GM23338 (cell line): ENCODE data around the gene POR. TPM values are rescaled to one million over a fixed set of nuclear protein-coding genes. Genes with fewer than 3 reads are reported as not detected.

ENCODE experiments used
- ATAC-seq: fragments of 200-7000 bp; cut with Tn5 transposase; 3 replicates; pipeline ENCODE4 v1.9.1; 2020
- DNase-seq: peaks from one replicate; pipeline ENCODE4 v3.0.0-alpha.2; 2015; ENCODE audit warnings: low spot score
- H2AFZ ChIP-seq: fragments of 200-600 bp; sonication (generic); 2 replicates; pipeline ENCODE4 v1.8.0; 2016; ENCODE audit warnings: antibody characterized with exemption, mild to moderate bottlenecking, moderate library complexity
- H3F3A ChIP-seq: fragments of 200-600 bp; sonication (generic); replicated peaks from 2 replicates; pipeline ENCODE4 v1.8.0; 2017; ENCODE audit warnings: antibody characterized with exemption, mixed run types, low read depth
- H3K27ac ChIP-seq: fragments of 200-600 bp; sonication (generic); 2 replicates; pipeline ENCODE4 v1.6.1; 2016; ENCODE audit warnings: low read depth
- H3K27me3 ChIP-seq: fragments of 200-600 bp; sonication (generic); 2 replicates; pipeline ENCODE4 v1.8.0; 2016; ENCODE audit warnings: mild to moderate bottlenecking, mixed run types, moderate library complexity; ENCODE audit not compliant: insufficient read depth
- H3K36me3 ChIP-seq: fragments of 200-600 bp; sonication (generic); 2 replicates; pipeline ENCODE4 v1.8.0; 2016; ENCODE audit warnings: mild to moderate bottlenecking; ENCODE audit not compliant: insufficient read depth
- H3K4me1 ChIP-seq: fragments of 200-600 bp; sonication (generic); 2 replicates; pipeline ENCODE4 v1.8.0; 2016; ENCODE audit warnings: mild to moderate bottlenecking, moderate library complexity; ENCODE audit not compliant: insufficient read depth
- H3K4me2 ChIP-seq: fragments of 200-600 bp; sonication (generic); 2 replicates; pipeline ENCODE4 v1.7.1; 2017; ENCODE audit warnings: mixed run types
- H3K4me3 ChIP-seq: fragments of 200-600 bp; sonication (generic); 2 replicates; pipeline ENCODE4 v1.6.1; 2016; ENCODE audit warnings: mixed run types
- H3K79me2 ChIP-seq: fragments of 200-600 bp; sonication (generic); replicated peaks from 2 replicates; pipeline ENCODE4 v1.8.0; 2017; ENCODE audit warnings: mild to moderate bottlenecking; ENCODE audit not compliant: insufficient read depth
- H3K9me2 ChIP-seq: fragments of 200-600 bp; sonication (generic); 2 replicates; pipeline ENCODE4 v1.8.0; 2017; ENCODE audit not compliant: insufficient read depth
- H4K20me1 ChIP-seq: fragments of 200-600 bp; sonication (generic); replicated peaks from 2 replicates; pipeline ENCODE4 v1.8.0; 2017; ENCODE audit warnings: mild to moderate bottlenecking; ENCODE audit not compliant: insufficient read depth
- H3K27ac Mint-ChIP-seq: 2 replicates; pipeline ENCODE4 v1.8.0; 2020; ENCODE audit warnings: inconsistent platforms, mild to moderate bottlenecking, moderate library complexity, mixed read lengths
- H3K27me3 Mint-ChIP-seq: 3 replicates; pipeline ENCODE4 v1.8.0; 2022; ENCODE audit warnings: low read depth, mild to moderate bottlenecking, moderate library complexity, mixed read lengths, inconsistent platforms; ENCODE audit not compliant: insufficient read depth, poor library complexity
- H3K36me3 Mint-ChIP-seq: 3 replicates; pipeline ENCODE4 v1.8.0; 2021; ENCODE audit warnings: low read depth, mild to moderate bottlenecking, inconsistent platforms, moderate library complexity, mixed read lengths
- H3K4me1 Mint-ChIP-seq: 3 replicates; pipeline ENCODE4 v1.8.0; 2020; ENCODE audit warnings: mild to moderate bottlenecking, inconsistent platforms, mixed read lengths
- H3K4me3 Mint-ChIP-seq: 3 replicates; pipeline ENCODE4 v1.8.0; 2021; ENCODE audit warnings: moderate library complexity, mild to moderate bottlenecking, inconsistent platforms, mixed read lengths
- H3K9me3 Mint-ChIP-seq: 3 replicates; pipeline ENCODE4 v1.8.0; 2020; ENCODE audit warnings: moderate library complexity, mild to moderate bottlenecking, inconsistent platforms, mixed read lengths
- CTCF ChIP-seq, 2 experiments: fragments of 200-600 bp in 1 of 2; sonication (generic) in 1 of 2; conservative IDR thresholded peaks; 2 replicates each; pipeline versions ENCODE4 v1.5.1 to v1.6.1; 2016 to 2017; ENCODE audit warnings: antibody characterized with exemption in 2 of 2, low read depth in 2 of 2, mild to moderate bottlenecking in 2 of 2, moderate library complexity in 1 of 2
- ETS1 ChIP-seq: IDR thresholded peaks from 2 replicates; pipeline ENCODE4 v1.6.1; 2016; ENCODE audit warnings: antibody characterized with exemption
- EZH2phosphoT487 ChIP-seq: fragments of 200-600 bp; sonication (generic); IDR thresholded peaks from one replicate; pipeline ENCODE4 v1.8.1; 2018; ENCODE audit warnings: antibody characterized with exemption; ENCODE audit not compliant: unreplicated experiment
- ZNF462 ChIP-seq: fragments of 250-450 bp; sonication (Bioruptor Pico); IDR thresholded peaks from 2 replicates; pipeline ENCODE4 v1.5.0; 2020; ENCODE audit warnings: mild to moderate bottlenecking, moderate library complexity
- polyA plus RNA-seq: library from polyadenylated mRNA; unstranded; fragments of >200 nt; fragmentation: Nextera tagmentation; extraction: Ambion mirVana; gene quantifications from 2 replicates; pipeline ENCODE4 v1.2.1, GENCODE V29; 2016
- total RNA-seq: library from RNA; depleted of rRNA; stranded (reverse); fragments of >200 nt; shearing (Covaris generic); gene quantifications from 2 replicates; pipeline ENCODE4 v1.2.3, GENCODE V29; 2014

POR gene
- total and polyA plus RNA-seq, 2 experiments from 2014 or later = 126 to 164 TPM

- Histone ChIP-seq H3K36me3 (no peaks in the 10 kb centered on the region), H3K27me3 (no peaks in the 10 kb centered on the region), H3K4me3 (no peak overlapping the region), H3K4me1 (no peaks in the 10 kb centered on the region), H3K79me2 (no peaks in the 10 kb centered on the region), H4K20me1 (no peaks in the 10 kb centered on the region), H2AFZ (peak overlapping the region; percentile 88), H3K9me2 (no peaks in the 10 kb centered on the region), H3F3A (no peaks in the 10 kb centered on the region), H3K27ac (no peak overlapping the region), H3K4me2 (no peak overlapping the region)
- H3K4me1 Mint-ChIP-seq = peaks cover 3% of the 10 kb centered on the region; the same call in 2 of the 3 replicates
- no peak overlapping the region; the same call in 2 of the 3 replicates for H3K4me3 Mint-ChIP-seq
- DNase-seq = peak; percentile 90
- no peaks in the 10 kb centered on the region for H3K36me3 Mint-ChIP-seq
- TF ChIP-seq EZH2phosphoT487 = no peak
- peak; percentile 85 to 98 for TF ChIP-seq CTCF (conservative IDR thresholded peaks at IDR 0.05; ENCODE audit: low read depth in 2 of 2)
- no peak for TF ChIP-seq ETS1
- TF ChIP-seq ZNF462 (CRISPR knock-in tag) = 0 out of 2 replicates have a peak, but pooled peaks have one; percentile 6
- H3K9me3 Mint-ChIP-seq = no peaks in the 10 kb centered on the region
- peak; percentile 99 for ATAC-seq
- H3K27me3 Mint-ChIP-seq = peaks cover 3% of the 10 kb centered on the region
- no peak overlapping the region for H3K27ac Mint-ChIP-seq
These were observed 48.2 kb upstream of the POR start for GRCh38 chr7:75866489-75867389.
